Colon (tissue), 2 donors: Measurements from ENCODE around the gene CSRNP2.

Experiments used
- FAIRE-seq: peaks from 2 replicates; lab custom pipeline; 2012; peaks lifted over from hg19 to GRCh38; lab: Jason Lieb, UNC
- donor health status: control.
- donor health status: control.

CSRNP2 gene

DNA sequence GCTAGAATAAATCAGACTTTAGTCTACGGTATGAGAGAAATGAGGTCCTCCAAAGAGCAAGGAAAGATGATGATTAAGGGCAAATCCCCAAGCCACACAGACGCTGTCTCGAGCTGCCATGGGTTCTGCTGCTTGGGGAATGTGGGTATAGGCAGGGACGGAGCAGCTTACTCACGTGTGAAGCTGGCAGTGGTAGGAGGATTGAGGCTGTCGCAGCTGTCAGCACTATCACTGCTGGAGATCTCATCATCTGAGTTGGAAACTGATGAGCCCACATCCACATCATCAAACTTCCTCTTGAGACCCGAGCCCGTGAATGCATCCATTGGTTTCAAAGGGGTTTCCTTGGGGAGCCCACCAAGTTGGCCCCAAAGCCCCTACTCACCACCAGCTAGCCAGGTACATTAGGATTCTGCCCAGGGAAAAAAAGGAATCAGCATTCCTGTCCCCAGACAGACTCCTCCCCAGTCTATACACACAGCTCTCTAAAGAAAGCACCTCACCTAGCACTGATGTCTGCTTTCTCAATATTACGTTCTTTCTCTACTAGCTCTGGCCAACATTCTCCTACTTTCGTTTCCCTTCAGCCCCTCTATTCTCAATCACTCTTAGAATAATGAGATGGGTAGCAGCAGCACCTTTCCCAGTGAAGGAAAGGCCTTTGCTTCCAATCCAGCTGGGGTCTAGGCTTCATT, 7.0 kb downstream of the CSRNP2 start:
- FAIRE-seq, result no peak

DNA sequence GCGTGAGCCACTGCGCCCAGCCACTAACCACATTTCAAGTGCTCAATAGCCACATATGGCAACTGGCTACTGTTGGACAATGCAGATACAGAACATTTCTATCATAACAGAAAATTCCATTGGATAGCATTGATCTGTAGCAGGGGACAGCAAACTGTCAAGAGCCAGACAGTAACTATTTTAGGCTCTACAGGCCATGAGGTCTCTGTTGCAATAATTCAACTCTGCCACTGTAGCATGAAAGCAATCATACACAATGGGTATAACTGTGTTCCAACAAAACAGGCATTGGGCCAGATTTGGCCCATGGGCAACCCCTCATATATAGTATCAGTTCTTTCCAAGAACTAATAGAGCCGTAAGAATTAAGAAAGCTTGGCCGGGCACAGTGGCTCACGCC, 8.0 kb downstream of the CSRNP2 start:
- no peak for FAIRE-seq

DNA sequence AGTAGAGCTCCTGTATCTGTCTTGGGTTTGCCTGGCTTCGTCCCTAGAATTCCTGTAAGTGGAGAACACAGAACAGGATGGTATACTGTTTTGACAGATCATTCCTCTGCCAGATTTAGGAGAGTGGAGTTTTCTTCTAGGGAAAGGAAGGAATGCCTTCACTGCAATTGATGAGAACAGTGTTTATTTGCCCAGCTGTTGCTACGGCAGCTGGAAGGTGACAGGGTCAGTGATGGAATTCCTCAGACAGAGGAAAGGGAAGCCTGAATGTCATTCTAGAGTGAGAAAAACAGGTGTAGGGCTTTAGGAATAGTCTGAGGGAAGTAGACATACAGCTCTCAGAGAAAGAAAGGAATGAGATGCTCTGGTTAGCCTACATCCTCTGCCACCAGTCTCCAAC, 11.7 kb downstream of the CSRNP2 start:
- FAIRE-seq, result no peak

DNA sequence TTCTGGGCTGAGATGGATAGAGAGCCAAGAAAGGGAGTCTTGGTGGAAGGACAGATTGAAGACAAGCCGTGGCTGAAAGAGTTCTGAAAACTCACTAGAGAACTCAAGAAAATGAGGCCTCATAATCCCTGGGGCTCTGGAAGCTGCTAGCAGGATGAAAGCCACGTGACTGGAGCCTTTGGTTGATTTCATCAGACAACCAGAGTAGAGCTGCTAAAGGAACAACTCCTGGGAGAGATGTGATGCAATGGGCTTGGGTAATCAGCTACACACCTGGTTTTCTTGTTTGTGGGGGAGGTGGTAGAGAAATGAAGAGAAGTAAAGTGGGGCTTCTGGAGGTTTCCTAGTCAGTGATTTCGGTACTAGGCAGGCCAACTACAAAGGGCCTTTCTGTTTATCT, 13.4 kb downstream of the CSRNP2 start:
- FAIRE-seq, result no peak

DNA sequence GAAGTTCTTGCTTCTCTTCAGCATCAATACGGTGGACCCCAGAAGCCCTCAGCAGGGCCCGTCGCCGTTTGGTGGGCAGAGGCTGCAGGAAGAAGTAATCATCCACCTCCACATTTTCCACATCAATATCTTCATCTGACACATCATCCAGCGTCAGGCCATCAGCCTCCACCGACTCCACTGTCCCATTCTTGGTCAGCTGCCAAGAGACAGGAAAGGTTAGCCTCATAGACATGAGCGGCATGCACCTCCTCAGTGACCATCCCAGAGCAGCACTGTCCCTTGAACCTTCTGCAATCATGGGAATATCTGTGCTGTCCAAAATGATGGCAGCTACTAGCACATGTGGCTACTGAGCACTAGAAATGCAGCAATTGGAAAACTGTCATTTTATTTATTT, 15.6 kb downstream of the CSRNP2 start:
- no peak for FAIRE-seq

DNA sequence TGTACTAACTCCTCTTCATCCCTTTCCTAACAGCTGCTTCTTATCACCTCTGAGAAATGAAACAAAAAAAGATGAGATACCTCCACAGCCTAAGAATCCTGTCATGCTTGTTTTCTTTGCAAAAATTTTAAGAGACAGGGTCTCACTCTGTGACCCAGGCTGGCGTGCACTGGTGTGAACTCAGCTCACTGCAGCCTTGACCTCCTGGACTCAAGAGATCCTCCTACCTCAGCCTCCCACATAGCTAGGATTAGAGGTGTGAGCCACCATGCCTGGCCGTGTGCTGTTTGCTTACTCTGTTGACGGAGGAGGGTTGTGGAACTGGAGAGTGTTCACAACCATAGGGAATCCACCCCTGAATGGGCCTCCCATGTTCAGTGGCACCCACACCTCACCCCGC, 16.2 kb downstream of the CSRNP2 start:
- FAIRE-seq, result no peak

DNA sequence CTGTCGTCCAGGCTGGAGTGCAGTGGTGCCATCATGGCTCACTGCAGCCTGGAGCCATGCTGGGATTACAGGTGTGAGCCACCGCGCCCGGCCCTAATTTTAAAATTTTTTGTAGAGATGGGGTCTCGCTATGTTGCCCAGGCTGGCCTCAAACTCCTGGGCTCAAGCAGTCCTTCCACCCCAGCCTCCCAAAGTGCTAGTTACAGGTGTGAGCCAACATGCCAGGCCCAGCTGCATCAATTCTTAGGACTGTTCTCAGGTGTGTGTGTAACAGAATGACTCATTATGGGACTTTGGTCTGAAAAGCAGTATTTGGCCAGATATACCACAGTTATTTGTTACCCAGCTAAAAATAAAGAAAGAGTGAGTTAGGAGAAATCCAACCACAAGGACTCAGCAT, 17.9 kb downstream of the CSRNP2 start:
- no peak for FAIRE-seq

DNA sequence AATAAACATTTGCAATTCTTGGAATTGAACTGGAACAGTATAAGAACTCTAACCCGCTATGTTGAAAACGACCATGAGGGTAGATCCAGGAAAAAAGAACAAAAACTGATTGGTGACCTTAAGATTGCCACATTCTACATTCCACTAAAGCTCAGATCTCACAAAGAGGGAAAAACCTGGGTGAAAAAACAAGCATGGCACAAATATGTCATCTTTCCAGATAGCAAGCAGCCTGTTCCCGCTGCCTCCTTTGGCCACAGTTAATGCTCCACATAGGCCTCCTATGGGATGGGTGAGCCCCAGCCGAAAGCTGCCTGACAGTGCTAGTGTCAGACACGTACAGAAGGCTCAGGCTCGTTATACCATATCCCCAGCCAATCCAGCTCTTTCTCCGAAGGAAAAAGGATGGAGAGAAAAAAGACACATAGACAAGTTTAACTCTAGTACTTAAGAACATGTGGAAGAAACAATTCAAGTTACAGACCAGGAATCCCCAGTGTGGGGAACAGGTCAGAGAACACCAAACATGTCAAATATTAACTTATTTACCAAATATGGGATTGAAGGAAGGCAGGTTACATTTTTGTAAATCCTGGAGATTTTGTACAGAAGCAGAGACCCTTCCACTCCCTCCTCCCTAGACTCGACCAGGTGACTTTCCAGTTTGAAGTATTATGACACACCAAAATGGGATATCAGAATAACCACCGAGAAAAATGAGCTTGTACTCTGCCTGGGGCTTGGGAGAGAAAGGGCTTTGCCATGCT, 20.6 kb downstream of the CSRNP2 start:
- FAIRE-seq, result no peak

DNA sequence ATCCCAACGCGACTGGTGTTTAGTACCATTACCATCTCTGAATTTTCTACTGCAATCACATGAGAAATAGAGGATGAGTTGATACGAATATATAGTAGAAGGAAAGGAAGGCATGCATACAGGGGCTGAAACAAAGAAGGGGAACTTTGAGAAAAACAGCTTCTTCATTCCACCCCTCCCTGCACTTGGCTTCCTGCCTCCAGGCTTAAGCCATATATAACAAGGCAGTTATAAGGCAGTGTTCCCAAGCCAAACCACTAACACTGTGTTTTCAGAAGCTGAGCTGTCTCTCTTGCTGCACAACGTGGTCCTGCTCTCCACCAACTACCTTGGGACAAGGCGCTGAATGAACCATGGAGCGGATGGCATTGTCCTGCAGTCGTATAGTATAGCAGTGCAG, 24.3 kb downstream of the CSRNP2 start:
- no peak for FAIRE-seq

DNA sequence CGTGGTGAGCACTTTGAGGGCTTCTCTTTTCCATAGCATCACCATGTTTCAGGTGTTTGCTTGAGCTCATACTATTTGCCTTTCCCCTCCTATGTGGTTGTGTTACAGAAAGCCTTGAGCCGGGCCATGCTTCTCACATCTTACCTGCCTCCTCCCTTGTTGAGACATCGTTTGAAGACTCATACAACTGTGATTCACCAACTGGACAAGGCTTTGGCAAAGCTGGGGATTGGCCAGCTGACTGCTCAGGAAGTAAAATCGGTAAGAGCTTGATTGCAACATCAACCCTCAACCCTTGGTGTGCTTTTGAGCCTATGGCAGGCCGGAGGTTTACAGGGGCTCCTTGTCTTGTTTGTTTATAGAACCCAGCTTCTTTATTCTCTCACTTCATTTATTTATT, 27.2 kb downstream of the CSRNP2 start:
- FAIRE-seq, result no peak

DNA sequence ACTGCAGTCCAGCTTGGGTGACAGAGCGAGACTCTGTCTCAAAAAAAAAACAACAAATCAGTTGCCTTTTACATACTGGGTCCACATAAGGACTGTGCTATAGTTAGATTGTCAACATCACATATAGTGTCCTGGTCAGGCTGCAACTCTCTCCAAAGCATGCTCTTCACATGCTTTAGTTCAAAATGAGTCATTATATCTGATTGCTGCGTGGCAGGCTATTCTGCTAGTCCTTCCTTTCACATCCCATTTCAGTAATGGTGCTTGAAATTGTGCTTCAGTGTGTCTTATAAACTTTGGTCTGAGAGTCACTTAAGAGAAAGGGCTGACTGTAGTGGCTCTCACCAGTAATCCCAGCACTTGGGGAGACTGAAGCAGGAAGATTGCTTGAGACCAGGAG, 28.3 kb downstream of the CSRNP2 start:
- FAIRE-seq, result no peak

DNA sequence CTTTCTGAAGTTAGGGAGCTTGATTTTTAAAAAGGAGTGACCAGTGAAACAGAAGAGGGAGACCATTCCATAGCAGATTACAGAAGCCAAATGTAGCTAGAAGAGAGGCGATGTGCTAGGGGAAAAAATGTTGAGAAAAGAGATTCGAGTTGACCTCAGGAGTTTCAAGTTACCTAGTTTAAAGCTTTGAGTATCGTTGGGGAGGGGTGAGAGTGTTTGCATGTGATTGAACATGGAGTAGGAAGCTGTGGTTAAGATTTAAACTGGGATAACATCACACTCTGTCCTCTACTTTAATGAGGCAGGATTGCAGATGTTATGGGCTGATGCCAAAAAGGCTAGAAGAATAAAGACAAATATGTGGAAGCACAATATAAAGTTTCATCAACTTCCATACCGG, 31.6 kb downstream of the CSRNP2 start:
- FAIRE-seq, result no peak

DNA sequence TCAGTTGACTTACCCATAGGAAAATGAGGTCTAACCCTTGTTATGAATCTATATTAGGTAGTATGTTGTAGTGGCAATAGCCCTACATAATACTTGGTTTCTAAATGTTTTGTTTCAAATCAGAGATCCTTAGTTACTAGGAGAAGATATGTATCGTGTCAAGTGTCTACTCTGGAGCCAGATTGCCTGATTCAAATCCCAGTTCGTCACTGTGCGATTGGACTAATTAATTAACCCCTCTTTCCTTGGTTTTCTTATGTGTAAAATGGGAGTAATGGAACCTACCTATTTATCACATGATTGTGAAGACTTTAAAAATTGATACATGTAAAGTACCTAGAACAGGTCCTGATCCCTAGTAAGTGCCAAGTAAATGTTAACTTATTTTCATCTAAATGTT, 33.9 kb downstream of the CSRNP2 start:
- FAIRE-seq, result no peak

DNA sequence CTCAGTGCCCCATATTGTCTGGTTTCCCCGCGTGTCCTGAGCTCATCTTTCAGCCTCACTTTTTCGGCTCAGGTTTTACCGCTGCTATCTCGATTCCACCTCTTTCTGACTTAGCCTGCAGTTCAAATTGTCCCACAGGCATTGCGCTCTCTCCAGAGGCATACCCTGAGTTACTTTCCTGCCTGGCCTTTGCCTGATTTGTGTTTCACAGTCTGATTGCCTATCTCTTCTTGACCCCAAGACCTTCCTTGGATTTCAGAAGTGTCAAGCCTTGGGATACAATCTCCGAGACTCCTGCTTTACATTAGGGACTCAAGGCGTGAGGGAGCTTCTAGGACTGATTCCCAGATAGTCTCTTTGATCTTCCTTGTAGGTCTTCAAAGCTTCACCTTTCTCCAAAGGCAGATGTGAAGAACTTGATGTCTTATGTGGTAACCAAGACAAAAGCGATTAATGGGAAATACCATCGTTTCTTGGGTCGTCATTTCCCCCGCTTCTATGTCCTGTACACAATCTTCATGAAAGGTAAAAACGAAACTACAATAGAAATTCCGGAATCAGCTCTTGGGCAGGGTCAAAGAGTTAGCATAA, 34.6 kb downstream of the CSRNP2 start:
- no peak for FAIRE-seq

DNA sequence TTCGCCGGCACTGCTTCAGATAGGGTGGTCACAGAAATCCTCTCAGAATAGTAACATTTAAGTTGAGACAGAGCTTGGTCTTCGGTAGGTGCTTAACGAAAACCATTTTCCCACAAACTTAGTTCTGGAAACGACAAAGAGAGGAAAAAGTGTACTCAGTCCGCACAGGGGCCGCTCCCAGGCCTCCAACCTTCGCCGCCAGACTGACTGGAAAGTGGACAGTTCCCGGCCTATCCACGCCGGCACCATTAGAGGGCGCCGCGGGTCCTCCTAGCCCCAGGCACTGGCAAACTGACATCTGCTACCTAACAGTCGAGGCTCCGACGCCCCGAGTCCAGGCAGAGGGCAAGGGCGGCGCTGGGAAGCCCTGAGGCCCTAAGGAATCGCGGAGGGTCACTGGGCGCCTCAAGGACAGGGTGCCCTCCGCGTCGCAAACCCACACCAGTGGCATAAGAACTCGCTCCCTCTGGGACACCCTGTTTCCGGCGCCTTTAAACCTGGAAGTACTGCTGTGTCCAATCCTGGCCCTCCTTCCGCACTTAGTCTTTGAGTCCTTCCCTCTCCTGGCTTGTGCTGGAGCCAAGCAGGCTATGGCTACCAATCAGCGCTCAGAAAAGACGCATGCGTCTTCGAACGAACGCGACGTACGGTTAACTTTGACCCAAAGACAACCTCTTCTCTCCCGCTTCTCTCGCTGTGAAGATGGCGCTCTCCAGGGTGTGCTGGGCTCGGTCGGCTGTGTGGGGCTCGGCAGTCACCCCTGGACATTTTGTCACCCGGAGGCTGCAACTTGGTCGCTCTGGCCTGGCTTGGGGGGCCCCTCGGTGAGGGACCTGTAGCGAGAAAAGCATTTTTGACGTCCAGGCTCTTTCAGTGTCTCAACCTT, 35.5 kb downstream of the CSRNP2 start, which contains the start of gene LETMD1:
Gene LETMD1, plus strand, starts transcription at position 673 of the 886 bp plus-strand sequence. Its CDS starts 30 bp downstream, at position 703.
- no peak for FAIRE-seq

DNA sequence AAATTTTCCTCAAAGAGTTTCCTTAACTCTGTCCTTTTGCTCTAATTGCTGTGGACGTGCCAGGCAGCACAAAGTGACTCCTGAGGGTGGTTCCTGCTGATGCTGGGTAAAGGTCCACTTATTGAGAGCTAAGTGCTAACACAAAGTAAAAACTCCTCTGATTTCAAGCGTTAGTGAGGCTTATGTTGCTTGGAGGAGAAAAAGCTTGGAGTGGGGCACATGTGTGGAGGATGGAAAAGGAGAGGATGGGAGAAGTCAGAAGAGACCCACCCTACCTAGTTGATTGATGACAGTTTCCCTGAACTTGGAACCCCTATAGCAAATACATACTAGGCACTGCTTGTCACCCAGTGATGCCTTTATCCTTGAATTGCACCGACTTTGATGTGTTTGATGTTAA, 47.1 kb downstream of the CSRNP2 start:
- no peak for FAIRE-seq

DNA sequence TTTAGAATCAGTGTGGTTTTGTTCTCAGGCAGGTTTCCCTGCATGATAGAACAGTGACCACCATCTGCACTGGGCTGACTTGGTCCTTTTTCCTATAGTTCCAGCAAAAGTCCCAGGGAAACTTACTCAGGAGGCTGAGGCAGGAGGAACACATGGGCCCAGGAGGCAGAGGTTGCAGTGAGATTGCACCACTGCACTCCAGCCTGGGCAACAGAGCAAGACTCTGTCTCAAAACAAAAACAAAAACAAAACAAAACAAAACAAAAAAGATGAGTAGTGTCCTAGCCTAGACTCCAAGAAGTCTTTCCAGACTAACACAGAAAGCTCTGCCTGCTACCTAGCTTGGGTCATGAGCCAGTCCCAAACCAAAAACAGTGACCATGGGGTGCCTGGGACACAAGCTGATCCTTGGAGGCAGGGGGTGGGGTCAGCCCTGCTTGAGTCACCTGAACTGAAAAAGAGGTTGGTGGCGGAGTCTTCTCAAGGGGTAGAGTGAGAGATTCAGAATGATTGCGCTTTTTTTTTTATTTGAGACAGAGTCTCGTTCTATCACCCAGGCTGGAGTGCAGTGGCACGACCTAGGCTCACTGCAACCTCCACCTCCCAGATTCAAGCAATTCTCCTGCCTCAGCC, 49.8 kb downstream of the CSRNP2 start:
- no peak for FAIRE-seq

DNA sequence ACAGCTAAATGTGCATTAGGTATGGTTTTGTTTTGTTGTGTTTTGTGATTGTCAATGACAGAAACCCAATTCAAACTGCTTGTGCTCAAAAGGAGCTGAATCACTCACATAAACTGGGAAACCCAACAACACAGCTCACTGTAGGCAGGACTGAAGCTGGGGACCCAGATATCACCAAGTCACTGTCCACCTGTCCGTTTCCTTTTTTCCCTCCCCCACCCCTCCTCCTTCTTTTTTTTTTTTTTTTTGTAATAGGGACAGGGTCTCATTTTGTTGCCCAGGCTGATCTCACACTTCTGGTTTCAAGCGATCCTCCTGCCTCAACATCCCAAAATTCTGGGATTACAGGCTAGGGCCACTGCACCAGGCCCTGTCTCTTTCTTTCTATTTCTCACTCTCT, 50.3 kb downstream of the CSRNP2 start:
- no peak for FAIRE-seq

DNA sequence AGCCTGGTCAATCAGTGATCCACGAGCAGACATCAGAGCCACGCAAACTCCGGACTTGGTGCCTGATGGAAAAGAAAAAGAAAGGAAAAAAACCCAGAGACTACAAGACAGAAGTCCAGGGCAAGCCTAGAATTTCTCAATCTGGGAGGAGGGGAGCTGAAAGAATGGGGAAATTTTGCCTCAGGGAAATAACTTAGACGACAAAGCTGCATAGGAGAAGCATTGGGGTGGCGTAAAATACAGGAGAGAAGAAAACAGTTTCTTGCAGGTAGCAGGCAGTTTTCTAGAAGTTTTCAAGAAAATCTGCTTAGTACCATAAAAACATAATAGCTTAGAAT, 54.6 kb downstream of the CSRNP2 start:
- no peak for FAIRE-seq

DNA sequence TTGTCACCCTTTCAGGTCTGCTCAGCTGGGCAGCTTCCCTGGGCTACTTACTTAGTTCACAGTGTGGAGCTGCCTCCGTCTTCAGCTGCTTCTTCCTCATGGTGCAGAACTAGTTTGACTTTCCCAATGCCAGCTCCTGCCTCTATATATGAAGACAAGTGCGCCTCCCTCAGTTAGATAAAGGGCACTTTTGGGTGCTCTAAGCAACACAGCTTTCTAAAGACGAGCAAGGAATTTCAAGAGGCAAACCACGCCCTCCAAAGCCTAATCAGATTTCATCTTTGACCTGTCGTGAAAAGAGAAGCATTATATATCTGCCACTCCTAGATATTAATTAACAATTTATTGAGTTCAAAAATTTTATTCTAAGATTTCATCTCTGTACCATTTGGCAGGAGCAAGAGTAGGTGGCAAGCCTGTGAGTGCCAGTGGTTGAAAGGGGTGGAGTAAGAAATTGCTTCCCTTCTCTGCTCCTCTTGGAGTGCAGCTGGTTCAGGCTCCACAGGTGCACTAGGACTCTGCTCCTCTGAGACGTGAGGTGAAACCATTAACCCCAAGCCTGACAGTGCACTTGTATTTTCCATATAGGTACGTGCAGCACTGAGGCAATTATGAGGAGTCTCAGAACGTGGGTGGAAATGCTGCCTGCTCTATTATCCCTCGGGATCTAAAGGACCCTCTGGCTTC, 55.1 kb downstream of the CSRNP2 start:
- FAIRE-seq, result no peak

DNA sequence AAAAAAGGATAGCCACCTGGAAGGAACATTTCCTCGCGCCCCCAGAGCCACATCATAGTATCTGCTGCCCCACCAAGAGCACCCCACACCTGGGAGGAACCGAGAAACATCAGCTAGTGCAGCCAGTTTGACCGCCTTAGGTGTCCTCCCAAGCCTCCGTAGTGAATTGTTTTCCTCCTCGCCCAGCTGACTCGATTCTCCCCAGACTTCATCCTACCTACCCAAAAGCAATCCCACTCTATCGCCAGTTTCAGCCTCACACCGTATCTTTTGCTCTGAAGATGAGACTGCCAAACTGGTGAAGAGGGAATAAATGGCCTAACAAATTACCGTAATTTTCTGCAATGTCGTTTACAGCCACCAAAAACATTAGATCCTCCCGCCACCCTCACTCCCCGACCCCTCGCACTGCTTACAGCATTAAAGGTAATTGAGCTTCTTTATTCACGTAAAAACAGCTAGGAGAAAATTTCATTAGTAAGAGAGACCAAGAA, 56.0 kb downstream of the CSRNP2 start:
- FAIRE-seq, result no peak
